Measurements from ENCODE around the gene LRRC74A. TPM values are rescaled to one million over a fixed set of nuclear protein-coding genes. Genes with fewer than 3 reads are reported as not detected.

The LRRC74A gene
- not detected for polyA plus RNA-seq (ENCODE audit: insufficient read length in 4 of 4)

DNA sequence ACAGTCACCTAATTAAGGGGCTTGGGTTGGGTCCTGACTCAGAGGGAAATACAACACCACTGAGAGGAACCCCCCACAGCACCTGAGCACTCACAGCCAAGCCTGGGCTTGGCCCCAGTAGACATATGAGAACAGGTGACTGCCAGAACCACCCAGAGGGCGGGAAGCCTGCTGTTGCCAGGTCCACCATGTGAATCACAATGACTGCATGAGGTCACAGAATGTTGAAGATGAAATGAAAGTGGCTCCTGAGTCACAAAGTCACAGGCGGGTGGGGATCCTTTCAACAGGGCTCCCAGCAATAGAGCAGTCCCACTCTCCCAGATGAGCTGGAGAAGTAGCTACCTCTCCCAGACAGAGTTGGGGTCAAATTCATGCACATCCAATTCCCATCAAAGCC is at the start of gene LRRC74A:
Gene LRRC74A, plus strand, starts transcription at position 287 of the 400 bp plus-strand sequence. CDS start 290 bp downstream, outside the sequence.
- DNase-seq (ENCODE audit: low read depth in 4 of 4, low spot score in 2 of 4), result no peak

- DNase-seq (ENCODE audit: low read depth in 4 of 4, low spot score in 2 of 4), result no peak
Measured at GRCh38 chr14:76776428-76777251, 49.6 kb upstream of the LRRC74A start.

DNA sequence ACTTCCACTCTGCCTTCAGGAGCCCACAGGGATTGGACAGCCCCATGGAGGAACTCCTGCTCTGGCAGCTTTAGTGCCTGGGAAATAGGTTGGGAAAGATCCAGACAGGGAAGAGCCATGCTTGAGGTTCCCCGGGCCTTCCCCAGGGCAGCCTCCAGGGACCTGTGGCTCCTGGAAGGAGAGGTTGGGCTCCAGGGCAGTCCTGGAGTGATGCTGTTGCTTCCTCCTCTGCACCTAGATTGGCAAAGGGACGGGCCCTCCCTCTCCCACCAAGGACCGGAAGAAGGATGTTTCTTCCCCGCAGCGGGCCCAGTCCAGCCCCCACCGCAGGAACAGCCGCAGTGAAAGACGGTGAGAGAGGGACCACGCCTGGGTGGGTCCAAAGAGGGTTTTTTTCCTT is 48.5 kb upstream of the LRRC74A start:
- DNase-seq (ENCODE audit: low read depth in 4 of 4, low spot score in 2 of 4), result no peak

DNA sequence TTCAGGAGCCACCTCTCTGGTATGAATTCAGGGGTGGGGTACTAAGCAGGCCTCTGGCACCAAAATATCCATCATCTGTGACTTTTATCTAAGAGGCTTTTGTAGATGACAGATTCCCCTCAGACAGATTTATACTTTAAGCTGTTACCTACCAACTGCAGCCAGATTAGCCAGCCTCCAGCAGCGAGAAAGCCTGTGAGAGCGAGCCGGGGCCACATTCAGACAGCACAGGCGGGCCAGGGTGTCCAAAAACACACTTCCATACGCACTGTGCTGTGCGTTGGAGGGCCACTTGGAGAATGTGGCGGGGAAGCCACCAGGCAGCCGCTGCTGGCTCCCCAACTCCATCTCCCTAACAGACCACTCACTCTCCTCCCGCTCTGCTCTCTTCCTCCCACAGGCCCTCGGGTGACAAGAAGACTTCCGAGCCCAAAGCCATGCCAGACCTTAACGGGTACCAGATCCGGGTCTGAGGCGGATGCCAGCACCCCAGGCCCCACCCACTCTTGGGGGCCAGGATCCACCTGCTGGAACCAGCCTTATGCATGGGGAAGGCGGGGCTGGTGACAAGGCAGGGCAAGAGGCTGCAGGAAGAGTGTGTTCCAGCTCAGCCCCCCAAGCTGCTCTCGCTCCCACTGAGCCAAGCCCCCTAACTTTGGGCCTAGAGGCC is 47.5 kb upstream of the LRRC74A start:
- DNase-seq (ENCODE audit: low read depth in 4 of 4, low spot score in 2 of 4), result no peak

GRCh38 chr14:76779221-76780057 is 46.8 kb upstream of the LRRC74A start:
- DNase-seq (ENCODE audit: low read depth in 4 of 4, low spot score in 2 of 4), result no peak

- no peak for DNase-seq (ENCODE audit: low read depth in 4 of 4, low spot score in 2 of 4)
Measured at GRCh38 chr14:76780058-76780345, 46.2 kb upstream of the LRRC74A start.

GRCh38 chr14:76780360-76780759 is 45.8 kb upstream of the LRRC74A start:
- no peak for DNase-seq (ENCODE audit: low read depth in 4 of 4, low spot score in 2 of 4)

- DNase-seq (ENCODE audit: low read depth in 4 of 4, low spot score in 2 of 4), result no peak
Measured at GRCh38 chr14:76780875-76781647, 45.1 kb upstream of the LRRC74A start.

DNA sequence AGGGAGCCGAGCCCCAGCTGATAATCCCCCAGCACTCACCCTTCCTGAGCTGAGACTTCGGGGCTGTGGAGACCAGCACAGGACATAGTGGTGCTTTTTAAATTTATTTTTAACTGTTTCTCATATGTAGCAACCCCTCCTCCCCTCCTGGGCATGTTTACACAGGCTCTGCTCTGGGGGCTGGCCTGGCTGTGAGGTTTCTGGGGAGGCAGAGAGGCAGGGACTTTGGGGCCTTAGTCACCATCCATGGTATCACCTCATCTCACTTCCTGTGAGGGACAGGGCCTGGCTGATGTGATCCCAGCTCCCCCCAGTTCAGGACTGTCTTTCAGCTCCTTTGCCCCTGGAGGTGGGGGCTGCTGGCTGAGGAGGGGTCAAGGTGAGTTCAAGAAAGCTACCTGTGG is 44.6 kb upstream of the LRRC74A start:
- DNase-seq (ENCODE audit: low read depth in 4 of 4, low spot score in 2 of 4), result no peak

- no peak for DNase-seq (ENCODE audit: low read depth in 4 of 4, low spot score in 2 of 4)
Measured at GRCh38 chr14:76782115-76782884, 43.9 kb upstream of the LRRC74A start.

- DNase-seq (ENCODE audit: low read depth in 4 of 4, low spot score in 2 of 4), result no peak
Measured at GRCh38 chr14:76782885-76783566, 43.2 kb upstream of the LRRC74A start.

- DNase-seq (ENCODE audit: low read depth in 4 of 4, low spot score in 2 of 4), result no peak
Measured at GRCh38 chr14:76784266-76784874, 41.8 kb upstream of the LRRC74A start.

- DNase-seq (ENCODE audit: low read depth in 4 of 4, low spot score in 2 of 4), result peak in 1 of 4 donors; percentile 62
Measured at GRCh38 chr14:76784881-76785280, 41.3 kb upstream of the LRRC74A start.

DNA sequence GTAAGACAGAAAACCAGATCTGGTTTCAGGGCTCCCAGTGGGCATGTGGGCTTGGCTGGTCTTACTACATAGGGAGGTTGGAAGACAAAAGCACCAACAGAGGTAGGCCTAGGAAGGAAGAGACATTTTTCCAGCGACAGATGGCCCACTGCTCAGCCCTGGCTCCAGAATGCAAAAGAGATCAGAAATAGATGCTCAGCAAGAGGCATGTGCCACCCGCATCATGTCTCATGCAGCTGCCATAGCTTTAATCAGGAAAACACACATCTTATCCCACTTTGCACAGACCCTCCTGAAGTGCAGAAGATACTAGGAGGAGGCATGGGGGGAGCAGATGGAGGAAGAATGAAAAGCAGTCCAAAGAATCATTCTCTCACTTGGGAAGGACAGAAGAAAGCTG is 39.6 kb upstream of the LRRC74A start:
- no peak for DNase-seq (ENCODE audit: low read depth in 4 of 4, low spot score in 2 of 4)

DNA sequence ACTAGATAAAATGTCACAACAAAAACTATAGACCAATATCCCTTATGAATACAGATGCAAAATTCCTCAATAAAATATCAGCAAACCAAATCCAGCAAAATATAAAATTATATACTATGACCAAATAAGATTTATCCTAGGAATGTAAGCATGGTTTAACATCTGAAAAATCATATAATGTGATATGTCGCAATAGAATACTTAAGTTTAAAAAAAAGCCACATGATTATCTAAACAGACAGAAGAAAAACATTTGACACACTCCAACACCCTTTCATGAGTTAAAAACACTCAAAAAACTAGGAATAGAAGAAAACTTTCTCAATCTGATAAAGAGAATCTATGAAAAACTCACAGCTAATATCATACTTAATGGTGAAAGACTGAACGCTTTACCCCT is 33.8 kb upstream of the LRRC74A start:
- no peak for DNase-seq (ENCODE audit: low read depth in 4 of 4, low spot score in 2 of 4)

- no peak for DNase-seq (ENCODE audit: low read depth in 4 of 4, low spot score in 2 of 4)
Measured at GRCh38 chr14:76793324-76793723, 32.9 kb upstream of the LRRC74A start.

- no peak for DNase-seq (ENCODE audit: low read depth in 4 of 4, low spot score in 2 of 4)
Measured at GRCh38 chr14:76793956-76794355, 32.3 kb upstream of the LRRC74A start.

- no peak for DNase-seq (ENCODE audit: low read depth in 4 of 4, low spot score in 2 of 4)
Measured at GRCh38 chr14:76806446-76806845, 19.8 kb upstream of the LRRC74A start.

DNA sequence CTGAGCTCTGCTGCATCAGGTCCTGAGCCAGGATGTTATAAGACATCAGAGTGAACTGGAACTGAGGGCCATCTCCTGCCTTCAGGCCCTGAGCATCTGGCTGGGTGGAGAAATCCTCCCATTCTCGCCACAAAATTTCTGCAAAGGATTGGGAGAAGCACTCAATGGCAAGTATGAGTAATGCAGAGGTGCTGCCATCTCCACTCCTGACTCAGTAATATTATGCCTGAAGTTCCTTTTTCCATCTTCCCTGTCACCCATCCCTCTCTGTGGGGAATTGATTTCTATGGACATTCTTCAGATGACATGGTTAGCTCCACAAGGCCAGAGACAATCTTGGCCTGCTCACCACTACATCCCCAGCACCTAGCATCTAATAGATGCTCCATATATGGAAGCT is 18.2 kb upstream of the LRRC74A start:
- DNase-seq (ENCODE audit: low read depth in 4 of 4, low spot score in 2 of 4), result no peak
